Measurements from ENCODE around the gene RXFP4. TPM values are rescaled to one million over a fixed set of nuclear protein-coding genes. Genes with fewer than 3 reads are reported as not detected.
A peak's percentile ranks its signal among the peaks of the same experiment; 100 is the strongest.

Gene RXFP4
- total and polyA plus RNA-seq, 9 of the 15 experiments (the other 6 are each of a cell fraction or from before 2014, with no cell fraction given) = 0.64 TPM; not detected in 8

DNA sequence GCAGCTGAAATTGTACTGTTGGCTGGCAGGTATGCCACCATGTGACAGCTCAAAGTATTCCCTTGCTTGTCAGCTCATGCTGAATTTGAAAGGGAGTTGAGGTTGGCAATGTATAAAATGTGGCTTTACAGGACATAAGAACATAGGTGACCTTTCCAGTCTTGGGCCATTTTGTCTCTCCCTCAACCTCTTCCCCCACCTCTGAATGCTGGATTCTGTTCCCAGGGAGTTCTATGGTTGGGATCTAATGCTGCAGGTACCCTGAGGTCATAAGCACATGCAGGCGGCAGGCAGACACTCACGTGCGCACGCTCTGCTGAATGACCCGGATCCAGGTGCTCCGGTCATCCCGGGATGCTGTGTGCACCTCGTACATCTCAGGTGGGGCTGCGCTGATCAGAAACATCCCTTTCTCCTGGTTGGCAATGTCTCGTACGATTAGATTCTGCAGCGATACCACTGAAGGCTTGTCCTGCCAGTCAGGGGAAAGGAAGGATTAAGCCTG, 16.0 kb downstream of the RXFP4 start:
- BruUV-seq (replicated peaks) = no TSS peak
- intact Hi-C loops (cut with micrococcal nuclease) = no loop called here
- POLR2A ChIA-PET = interaction anchor here (1.1 to 2.7 kb wide), 4 partner anchors 8 to 17 kb away, joined by 4 to 23 read pairs (median 8); no protein-coding TSS in a partner anchor

DNA sequence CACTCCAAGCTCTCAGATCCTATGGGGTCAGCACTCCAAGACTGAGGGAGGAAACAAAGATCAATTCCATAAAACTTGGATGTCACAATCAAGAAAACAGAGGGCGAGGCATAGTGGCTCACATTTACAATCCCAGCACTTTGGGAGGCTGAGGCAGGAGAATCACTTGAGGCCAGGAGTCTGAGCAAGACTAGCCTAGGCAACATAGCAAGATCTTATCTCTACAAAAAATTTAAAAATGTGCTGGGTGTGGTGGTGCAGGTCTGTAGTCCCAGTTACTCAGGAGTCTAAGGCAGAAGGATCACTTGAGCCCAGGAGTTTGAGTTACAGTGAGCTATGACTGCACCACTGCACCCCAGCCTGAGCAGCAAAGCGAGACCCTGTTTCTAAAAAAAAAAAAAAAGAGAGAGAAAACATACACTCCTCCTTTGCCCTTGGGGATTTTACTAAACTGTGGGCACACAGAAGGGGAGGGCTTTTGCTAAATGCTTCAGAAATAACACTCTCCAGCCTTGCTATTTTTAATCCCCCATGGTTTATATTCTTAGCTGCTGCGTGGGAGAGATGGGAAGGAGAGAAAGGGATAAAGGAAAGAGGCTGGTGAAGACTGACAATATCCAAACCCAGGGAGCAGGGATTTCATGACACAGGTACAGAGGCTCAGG, 18.8 kb downstream of the RXFP4 start:
- DNase-seq (ENCODE audit: extremely low read depth in 1 of 4, low spot score in 3 of 4) (no peak), FAIRE-seq (peak; percentile 11), ATAC-seq (no peak)
- CTCF ChIA-PET (ENCODE audit: low intra/inter-chr PET ratio) = no interaction called here
- H3K27me3 ChIP-seq (ENCODE audit: control insufficient read depth in 2 of 2, insufficient read depth in 2 of 2, low read length in 2 of 2) = no peaks in the 10 kb centered on the region
- no peaks in the 10 kb centered on the region for H3K9me1 ChIP-seq (ENCODE audit: control insufficient read depth, insufficient read depth, low read length)
- intact Hi-C loops (cut with micrococcal nuclease) (no loop called here), in situ Hi-C loops (cut with MboI) (no loop called here)
- H3K36me3 ChIP-seq (ENCODE audit: control insufficient read depth, insufficient read depth, low read length) = peaks cover 89% of the 10 kb centered on the region; the same call in 2 of the 3 replicates
- WGBS (ENCODE audit: insufficient coverage, low coverage, missing lambda C conversion rate) = 91% methylated on average over 2 of the region's 3 CpGs
- BruUV-seq (replicated peaks) = no TSS peak
- no peak overlapping the region for H2AFZ ChIP-seq (ENCODE audit: low read depth, low read length)
- peaks cover 10% of the 10 kb centered on the region; the same call in 2 of the 3 replicates for H3K79me2 ChIP-seq (ENCODE audit: control insufficient read depth, insufficient read depth, low read length)
- H3K4me1 ChIP-seq (replicated peaks in 1 of 2; ENCODE audit: control insufficient read depth in 2 of 2, insufficient read depth in 2 of 2, low read length in 2 of 2) = peaks cover 3 to 23% of the 10 kb centered on the region in 2 experiments; a peak in 4 of 5 replicates
- no peak overlapping the region for H3K4me3 ChIP-seq
- H3K9me3 ChIP-seq (replicated peaks; ENCODE audit: control insufficient read depth, insufficient read depth, low read depth, low read length) = no peaks in the 10 kb centered on the region
- H3K9ac ChIP-seq (ENCODE audit: insufficient read depth in 1 of 2, low read depth in 2 of 2, low read length in 2 of 2) = no peak overlapping the region; a peak in 1 of 4 replicates
- H4K20me1 ChIP-seq (replicated peaks; ENCODE audit: control insufficient read depth, insufficient read depth, low read length) = peaks cover 11% of the 10 kb centered on the region; the same call in 1 of the 2 replicates
- POLR2A ChIA-PET = interaction anchor here (1.0 to 5.6 kb wide), 5 partner anchors 11 to 16 kb away, joined by 3 to 26 read pairs (median 3); no protein-coding TSS in a partner anchor
- H3K4me2 ChIP-seq (ENCODE audit: insufficient read depth, low read length) = no peak overlapping the region
- no peak overlapping the region; the same call in 2 of the 3 replicates for H3K27ac ChIP-seq (ENCODE audit: extremely low read depth, low read depth, low read length)
- no peak for TF ChIP-seq MAFG (tag; conservative IDR thresholded peaks at IDR 0.05)
- no peak for TF ChIP-seq GTF2E2 (tag; IDR thresholded peaks at IDR 0.05)
- no peak for TF ChIP-seq RFX5 (IDR thresholded peaks at IDR 0.05; ENCODE audit: low read depth, low read length)
- TF ChIP-seq ZNF445 (CRISPR knock-in tag; IDR thresholded peaks at IDR 0.05; ENCODE audit: low read depth) = no peak
- TF ChIP-seq, protein P1, sequence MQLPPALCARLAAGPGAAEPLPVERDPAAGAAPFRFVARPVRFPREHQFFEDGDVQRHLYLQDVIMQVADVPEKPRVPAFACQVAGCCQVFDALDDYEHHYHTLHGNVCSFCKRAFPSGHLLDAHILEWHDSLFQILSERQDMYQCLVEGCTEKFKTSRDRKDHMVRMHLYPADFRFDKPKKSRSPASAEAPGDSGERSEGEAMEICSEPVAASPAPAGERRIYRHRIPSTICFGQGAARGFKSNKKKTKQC (CRISPR knock-in tag; IDR thresholded peaks at IDR 0.05) = no peak
- TF ChIP-seq EWSR1 (IDR thresholded peaks at IDR 0.05; ENCODE audit: borderline replicate concordance, low read depth, partially characterized antibody) = no peak
- no peak for TF ChIP-seq ZNF174 (CRISPR knock-in tag; IDR thresholded peaks at IDR 0.05)
- no peak for TF ChIP-seq CCNT2 (IDR thresholded peaks at IDR 0.05; ENCODE audit: borderline replicate concordance, extremely low read depth, insufficient read length, low read depth, low read length)
- no peak for TF ChIP-seq FOS (IDR thresholded peaks at IDR 0.05; ENCODE audit: extremely low read depth, insufficient read length)
- TF ChIP-seq, protein P2, sequence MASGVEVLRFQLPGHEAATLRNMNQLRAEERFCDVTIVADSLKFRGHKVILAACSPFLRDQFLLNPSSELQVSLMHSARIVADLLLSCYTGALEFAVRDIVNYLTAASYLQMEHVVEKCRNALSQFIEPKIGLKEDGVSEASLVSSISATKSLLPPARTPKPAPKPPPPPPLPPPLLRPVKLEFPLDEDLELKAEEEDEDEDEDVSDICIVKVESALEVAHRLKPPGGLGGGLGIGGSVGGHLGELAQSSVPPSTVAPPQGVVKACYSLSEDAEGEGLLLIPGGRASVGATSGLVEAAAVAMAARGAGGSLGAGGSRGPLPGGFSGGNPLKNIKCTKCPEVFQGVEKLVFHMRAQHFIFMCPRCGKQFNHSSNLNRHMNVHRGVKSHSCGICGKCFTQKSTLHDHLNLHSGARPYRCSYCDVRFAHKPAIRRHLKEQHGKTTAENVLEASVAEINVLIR (CRISPR knock-in tag; IDR thresholded peaks at IDR 0.05) = no peak

More for the DNA sequence above, 16.0 kb downstream of the RXFP4 start:
- H3K4me2 ChIP-seq (ENCODE audit: insufficient read depth, low read length) = no peak overlapping the region
- peaks cover 1% of the 10 kb centered on the region for H3K9me1 ChIP-seq (ENCODE audit: control insufficient read depth, insufficient read depth, low read length)
- H3K9me3 ChIP-seq (replicated peaks; ENCODE audit: control insufficient read depth, insufficient read depth, low read depth, low read length) = no peaks in the 10 kb centered on the region
- CTCF ChIA-PET (ENCODE audit: low intra/inter-chr PET ratio) = no interaction called here
- TF ChIP-seq TBP (optimal IDR thresholded peaks at IDR 0.05; ENCODE audit: low read depth, low read length) = no peak
- TF ChIP-seq PHTF2 (CRISPR knock-in tag; IDR thresholded peaks at IDR 0.05) = no peak
- TF ChIP-seq KDM5B (IDR thresholded peaks at IDR 0.05; ENCODE audit: insufficient replicate concordance, low read depth, low read length) = no peak
- no peak for TF ChIP-seq CHCHD3 (CRISPR knock-in tag; IDR thresholded peaks at IDR 0.05)
- TF ChIP-seq POLR2G (IDR thresholded peaks at IDR 0.05; ENCODE audit: low read depth, low read length) = peak; percentile 45; the same call in 1 of the 2 replicates
- TF ChIP-seq MAFK (IDR thresholded peaks at IDR 0.05; ENCODE audit: low read length) = no peak
- peak; percentile 12; the same call in 1 of the 2 replicates for TF ChIP-seq RBFOX2 (IDR thresholded peaks at IDR 0.05; ENCODE audit: low read depth, low read length)
- no peak for FAIRE-seq
- peaks cover 7% of the 10 kb centered on the region; the same call in 2 of the 3 replicates for H3K79me2 ChIP-seq (ENCODE audit: control insufficient read depth, insufficient read depth, low read length)
- DNase-seq (ENCODE audit: extremely low read depth in 1 of 4, low spot score in 3 of 4) = no peak
- no peak overlapping the region for H3K27ac ChIP-seq (ENCODE audit: extremely low read depth, low read depth, low read length)
- H3K4me3 ChIP-seq = no peak overlapping the region
- peaks cover 0 to 8% of the 10 kb centered on the region in 2 experiments; a peak in 2 of 5 replicates for H3K4me1 ChIP-seq (replicated peaks in 1 of 2; ENCODE audit: control insufficient read depth in 2 of 2, insufficient read depth in 2 of 2, low read length in 2 of 2)
- in situ Hi-C loops (cut with MboI) = no loop called here
- WGBS (ENCODE audit: insufficient coverage, low coverage, missing lambda C conversion rate) = 97% methylated on average over 12 of the region's 12 CpGs
- no peaks in the 10 kb centered on the region for H3K27me3 ChIP-seq (ENCODE audit: control insufficient read depth in 2 of 2, insufficient read depth in 2 of 2, low read length in 2 of 2)
- H3K36me3 ChIP-seq (ENCODE audit: control insufficient read depth, insufficient read depth, low read length) = peaks cover 92% of the 10 kb centered on the region
- no peak overlapping the region for H3K9ac ChIP-seq (ENCODE audit: insufficient read depth in 1 of 2, low read depth in 2 of 2, low read length in 2 of 2)
- no peak overlapping the region for H2AFZ ChIP-seq (ENCODE audit: low read depth, low read length)
- no peak for ATAC-seq
- 0 out of 2 replicates have a peak, but pooled peaks cover 6% of the 10 kb centered on the region for H4K20me1 ChIP-seq (replicated peaks; ENCODE audit: control insufficient read depth, insufficient read depth, low read length)
